NCI-H2227 (cell line): ENCODE results near the gene STK4.

ENCODE experiments used
- DNase-seq: peaks from one replicate; lab custom pipeline; 2025; ENCODE audit not compliant: unreplicated experiment; lab: John Stamatoyannopoulos, UW

The STK4 gene

DNA sequence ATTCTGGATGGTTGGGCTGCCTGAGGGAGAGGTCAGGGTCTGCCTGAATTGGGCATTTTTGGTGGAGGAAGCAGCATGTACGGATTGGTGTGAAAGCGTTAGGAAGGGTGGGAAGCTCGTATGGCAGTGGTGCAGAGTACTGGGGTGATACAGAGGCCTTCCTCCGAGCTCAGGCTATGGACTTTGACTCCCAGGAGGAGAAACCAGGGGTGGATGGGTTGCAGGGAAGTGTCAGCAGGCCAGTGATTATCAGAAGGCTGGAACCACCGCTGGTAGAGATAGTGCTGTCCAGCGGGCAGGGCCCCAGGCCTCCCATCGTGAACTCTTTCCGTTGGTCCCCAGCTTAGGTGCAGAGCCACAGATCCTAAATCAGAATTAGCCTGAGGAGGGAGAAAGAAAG, 143.3 kb downstream of the STK4 start:
- DNase-seq, result no peak

DNA sequence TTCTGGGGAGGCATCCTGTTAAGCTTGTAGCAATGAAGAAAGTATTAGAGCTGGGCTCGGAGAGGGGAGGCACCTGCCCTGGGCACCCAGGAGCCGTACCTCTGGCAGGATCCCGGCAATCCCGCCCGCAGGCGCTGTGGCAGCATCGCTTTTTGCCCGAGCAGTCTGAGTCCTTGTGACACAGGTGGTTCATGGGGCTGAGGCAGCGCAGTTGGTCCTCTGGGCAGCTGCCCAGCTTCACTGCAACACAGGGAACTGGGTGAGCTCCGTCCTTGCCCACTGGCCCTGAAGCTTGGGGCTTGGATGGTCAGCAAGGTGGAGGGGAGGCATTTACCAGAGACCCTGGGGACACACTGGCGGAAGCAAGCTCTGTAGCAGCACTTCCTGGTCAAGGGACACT, 144.0 kb downstream of the STK4 start:
- no peak for DNase-seq

DNA sequence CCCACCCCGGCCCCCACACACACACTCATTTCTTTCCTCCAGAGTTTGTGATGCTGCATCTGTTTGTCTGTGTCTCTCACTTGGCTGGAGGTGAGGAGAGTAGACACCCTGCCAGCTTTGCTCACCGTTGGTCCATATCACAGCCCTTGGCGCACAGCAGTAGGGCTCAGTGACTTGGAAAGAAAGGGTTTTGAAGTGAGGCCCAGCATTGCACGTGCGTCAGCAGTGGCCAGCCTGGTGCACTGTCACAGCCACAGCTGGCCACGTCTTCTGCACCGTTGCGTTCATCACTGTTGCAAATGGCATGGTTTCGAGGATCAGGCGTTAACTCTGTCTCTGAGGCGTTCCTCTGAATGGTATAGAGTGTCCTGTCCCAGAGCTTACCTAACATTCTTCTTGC, 145.0 kb downstream of the STK4 start:
- DNase-seq, result no peak

DNA sequence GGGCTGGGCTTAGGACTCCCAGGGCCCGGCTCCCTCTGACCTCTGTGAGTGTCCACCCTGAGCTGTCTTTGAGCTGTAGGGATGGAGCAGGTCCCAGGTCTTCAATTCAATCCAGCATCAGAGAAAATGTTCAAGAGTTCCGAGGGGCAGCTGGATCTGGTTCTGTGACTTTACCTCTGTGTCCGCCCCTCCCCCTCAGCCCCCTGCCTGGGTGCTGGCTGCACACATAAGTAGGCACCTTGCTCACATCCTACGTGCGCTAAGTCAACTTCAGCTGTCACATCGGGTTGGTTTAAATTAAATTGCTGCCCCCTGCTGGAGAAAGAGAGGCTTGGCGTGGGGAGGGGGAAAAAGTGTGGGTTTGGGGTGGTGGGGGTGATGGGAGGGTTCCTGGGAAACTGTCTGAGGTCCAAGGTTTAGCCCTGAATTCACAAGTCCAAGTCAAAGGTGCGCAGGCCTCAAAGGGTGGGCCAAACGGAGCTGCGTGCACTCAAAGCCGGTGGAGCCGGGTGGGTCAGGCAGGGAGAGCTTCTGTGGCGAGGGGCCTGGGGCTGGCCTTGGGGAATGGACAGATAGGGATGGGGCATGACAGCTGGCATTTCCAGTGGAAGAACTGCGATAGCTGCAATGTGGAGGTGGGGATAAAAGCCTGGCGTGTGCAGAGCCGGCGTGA, 145.6 kb downstream of the STK4 start:
- DNase-seq, result no peak

DNA sequence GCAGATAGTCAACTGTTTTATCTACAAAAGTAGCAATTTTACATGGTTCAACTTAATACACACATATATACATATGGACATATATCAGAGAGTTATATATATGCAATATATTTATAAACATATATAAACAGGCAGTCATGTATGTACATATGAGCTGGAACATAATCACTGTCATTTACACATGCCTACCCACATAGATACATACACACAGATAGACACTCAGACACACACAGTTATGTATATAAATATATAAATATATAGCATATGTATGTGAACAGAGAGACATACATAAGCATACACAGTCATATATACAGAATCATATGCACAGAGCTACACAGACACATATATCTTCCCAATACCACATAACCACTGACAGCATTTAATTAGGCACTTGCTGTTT, 146.4 kb downstream of the STK4 start:
- DNase-seq, result no peak

DNA sequence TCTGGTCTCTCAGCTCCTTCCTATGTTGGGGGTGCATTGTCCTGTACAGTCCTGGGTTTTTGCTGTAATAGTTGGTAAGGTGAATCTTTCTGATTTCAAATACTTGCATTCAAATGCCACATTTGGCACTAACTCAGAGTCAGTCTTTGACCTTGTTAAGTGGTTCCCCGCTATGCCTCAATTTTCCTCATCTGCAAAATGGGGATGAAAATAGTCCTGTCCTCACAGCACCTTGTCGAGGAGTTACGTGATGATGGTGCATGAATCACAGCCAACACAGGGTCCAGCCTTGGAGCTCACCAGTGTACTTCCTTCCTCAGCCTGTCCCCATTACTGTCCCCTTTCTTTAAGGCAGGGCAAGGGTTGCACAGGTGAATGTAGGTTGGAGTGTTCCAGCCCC, 147.6 kb downstream of the STK4 start:
- DNase-seq, result no peak

DNA sequence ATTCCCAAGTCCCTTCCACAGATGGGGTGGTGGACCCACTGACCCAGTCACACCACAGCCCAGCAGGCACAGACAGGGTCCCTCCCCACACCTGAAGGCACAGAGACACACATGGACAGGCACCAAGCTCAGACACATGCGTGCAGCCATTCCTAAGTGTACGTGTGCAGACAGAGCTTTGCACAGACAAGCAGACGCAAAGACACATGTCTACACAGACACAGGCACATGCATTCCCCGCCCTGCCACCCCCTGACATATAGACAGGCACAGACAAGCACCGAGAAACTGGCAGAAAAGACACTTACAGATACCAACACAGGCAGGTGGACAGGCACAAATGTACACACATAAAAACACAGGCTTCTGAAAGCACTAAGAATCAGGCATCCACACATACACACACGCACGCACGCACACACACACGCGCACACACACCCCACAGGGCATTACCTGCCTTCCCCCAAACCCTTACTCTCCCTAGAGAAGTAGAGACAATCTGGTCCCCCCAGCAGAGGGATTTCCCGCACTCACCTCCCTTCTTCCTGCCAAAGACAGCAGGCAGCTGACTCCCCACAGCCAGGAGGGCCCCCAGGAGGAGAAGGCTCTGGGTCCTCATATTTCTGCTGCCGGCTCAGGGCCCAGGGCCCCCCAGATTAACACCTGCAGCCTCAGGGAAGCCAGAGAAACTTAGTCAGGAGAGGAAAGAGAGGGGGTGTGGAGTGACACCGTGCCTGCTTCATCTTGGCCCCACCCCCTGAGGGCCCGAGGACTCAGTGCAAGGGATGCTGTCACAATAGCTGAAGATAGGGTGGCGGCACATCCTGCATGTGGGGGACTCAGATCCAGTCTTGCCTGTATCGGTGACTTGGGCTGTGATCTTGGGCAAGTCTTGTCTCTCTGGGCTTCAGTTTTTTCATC, 148.4 kb downstream of the STK4 start, which contains the start of gene WFDC5:
WFDC5 (minus strand) TSS at position 710 of the 921 bp plus-strand sequence; CDS start at position 619, 91 bp downstream.
- DNase-seq, result no peak

DNA sequence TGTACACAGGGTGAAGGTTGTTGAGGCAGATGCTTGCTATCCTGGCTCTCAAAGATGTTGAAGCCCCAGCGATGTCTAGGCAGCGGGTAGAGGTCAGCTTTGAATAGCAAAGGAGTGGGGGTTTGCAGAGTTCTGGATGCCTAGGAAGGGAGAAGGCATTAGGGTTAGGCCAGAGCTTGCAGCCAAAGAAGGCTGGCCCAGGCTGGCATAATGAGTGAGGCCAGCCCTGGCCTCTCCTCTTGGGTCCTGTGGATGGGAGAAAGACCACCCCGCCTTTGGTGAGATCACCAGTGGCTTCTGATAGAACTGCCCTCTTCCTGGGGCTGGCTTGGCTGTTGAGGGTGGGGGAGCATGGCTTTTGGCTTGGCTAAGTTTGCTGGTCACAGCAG, 149.1 kb downstream of the STK4 start:
- DNase-seq, result no peak

DNA sequence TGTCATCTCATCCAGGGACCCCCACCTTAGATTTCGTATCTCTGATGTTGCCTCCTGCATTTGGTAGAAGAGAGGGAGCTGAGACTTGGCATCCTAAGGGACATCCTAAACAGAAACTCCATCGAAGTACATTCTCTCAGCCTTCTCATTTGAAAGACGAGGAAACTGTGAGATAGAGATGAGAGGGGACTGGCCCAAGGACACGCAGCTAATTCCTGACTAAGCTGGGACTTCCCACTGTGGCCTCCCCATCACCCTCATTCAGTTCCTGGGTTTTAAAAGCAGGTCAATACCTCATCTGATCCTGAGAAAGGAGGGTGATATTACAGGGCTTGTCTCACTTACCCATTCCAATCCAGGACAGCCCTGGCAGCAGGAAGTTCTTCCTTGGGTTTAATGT, 149.5 kb downstream of the STK4 start:
- no peak for DNase-seq

DNA sequence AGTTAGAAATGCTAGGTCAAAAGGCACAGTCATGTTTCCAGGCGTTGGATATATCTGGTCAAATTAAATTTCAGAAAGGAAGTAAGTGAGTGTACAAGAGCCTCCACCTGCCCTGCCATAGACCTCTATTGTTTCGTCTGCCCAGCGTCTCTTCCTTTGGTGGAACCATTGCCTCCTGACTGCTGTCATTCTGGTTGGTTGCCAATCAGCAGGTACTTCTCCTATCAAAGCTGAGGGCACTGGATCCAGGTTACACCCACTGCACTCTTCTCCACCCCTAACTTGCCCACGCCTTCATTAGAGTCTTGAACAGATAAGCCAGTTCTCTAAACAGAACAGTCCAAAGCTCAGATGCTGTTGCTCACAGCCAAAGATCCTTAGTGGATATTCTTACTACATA, 151.3 kb downstream of the STK4 start:
- DNase-seq, result no peak

DNA sequence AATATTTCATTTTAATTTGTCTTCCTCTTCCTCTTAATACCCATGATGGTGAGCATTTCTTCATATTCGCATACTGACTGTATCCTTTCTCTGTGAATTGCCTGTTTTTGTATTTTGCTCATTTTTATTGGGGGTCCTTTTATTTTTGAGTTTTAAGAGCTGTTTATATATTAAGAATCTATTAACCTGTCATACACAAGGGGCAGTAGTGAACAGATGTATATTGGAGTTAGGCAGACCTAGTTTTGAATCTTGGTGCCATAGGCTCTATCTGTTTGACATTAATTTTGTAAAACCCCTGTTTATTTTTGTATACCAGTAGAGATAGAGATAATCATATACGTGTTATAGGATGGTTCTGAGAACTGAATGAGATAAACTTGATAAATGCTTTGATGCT, 151.7 kb downstream of the STK4 start:
- no peak for DNase-seq

DNA sequence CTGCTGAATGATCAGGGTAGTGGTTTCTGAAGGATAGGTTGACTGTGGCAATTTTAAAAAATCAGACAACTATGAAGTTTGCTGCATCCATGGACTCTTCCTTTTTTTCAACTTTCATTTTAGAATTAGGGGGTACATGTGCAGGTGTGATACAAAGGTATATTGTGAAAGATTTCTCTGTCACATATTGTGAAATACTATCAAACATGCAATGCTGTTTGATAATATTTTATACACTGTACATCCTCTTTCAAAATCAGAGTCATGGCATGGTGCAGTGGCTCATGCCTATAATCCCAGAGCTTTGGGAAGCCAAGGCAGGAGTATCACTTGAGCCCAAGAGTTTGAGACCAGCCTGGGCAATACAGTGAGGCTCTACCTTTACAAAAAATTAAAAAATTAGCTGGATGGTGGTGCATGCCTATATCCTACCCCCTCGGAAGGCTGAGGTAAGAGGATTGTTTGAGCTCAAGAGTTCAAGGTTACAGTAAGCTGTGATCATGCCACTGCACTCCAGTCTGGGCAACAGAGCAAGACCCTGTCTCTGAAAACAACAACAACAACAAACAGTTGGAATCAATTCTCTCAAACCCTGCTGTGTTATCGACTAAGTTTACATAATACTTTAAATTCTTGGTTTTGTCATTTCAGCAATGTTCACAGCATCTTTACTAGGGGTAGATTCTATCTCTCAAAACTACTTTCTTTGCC, 153.4 kb downstream of the STK4 start:
- no peak for DNase-seq

DNA sequence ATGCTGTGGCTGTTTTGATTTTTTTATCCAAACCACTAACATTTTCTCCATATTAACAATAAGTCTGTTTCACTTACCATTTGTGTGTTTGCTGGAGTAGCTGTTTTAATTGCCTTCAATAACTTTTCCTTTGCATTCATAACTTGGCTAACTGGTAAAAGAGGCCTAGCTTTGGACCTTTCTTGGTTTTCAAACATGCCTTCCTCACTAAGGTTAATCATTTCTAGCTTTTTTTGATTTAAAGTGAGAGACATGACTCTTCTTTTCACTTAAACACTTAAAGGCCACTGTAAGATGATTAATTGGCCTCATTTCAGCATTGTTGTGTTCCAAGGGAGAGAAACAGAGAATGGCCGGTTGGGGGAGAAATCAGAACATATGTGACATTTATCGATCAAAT, 155.1 kb downstream of the STK4 start:
- DNase-seq, result no peak

DNA sequence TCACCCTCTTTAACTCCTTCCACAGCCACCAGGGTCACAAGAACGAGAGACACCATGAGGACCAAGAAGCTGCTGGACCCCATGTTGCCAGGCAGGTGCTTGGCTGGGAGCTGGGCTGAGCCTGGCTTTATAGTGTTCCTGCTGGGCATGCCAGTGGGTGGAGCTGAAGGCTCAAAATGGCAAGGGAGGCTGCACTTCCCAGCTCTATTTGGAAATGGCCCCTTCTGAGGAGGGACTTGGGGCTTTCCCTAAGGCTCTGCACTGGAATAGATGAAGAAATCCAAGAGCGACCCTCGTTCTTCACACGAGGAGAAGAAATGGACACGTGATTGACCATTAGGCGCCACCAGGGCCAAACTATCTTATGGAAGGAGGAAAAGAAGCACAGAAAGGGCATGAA, 158.1 kb downstream of the STK4 start, which contains the start of gene WFDC12:
WFDC12 (minus strand) TSS at position 101 of the 400 bp plus-strand sequence; CDS start at position 83, 18 bp downstream.
- DNase-seq, result no peak

DNA sequence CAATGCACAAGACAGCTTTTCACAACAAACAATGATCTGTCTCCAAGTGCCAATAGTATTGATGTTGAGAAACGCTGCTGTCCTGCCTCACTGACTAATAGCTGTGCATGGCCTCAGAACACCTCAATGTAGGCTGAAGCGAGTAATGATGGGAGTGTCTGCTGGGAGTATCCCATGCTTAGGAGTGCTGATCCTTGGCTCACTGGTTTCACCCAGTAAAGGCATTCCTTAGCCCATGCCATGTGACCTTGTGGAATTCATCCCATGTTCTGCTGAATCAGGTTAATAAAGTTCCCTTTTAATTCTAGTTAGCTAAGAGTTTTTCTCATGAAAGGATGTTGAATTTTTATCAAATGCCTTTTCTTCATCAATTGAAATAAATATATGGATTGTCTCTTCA, 161.8 kb downstream of the STK4 start:
- no peak for DNase-seq
